CD1c-positive myeloid dendritic cell (primary cell): Measurements from ENCODE around the gene JTB.
A peak's percentile ranks its signal among the peaks of the same experiment; 100 is the strongest.
"Not testable (repeated sequence)": the region's sequence is repeated elsewhere in the genome, so short reads cannot be mapped to it uniquely, and the experiment has no call there.

Source experiments
- DNase-seq: peaks from one replicate; pipeline ENCODE4 v3.0.0-alpha.2; 2016; ENCODE audit errors: extremely low spot score

JTB gene

GRCh38 chr1:153977250-153978240 lies at the start of gene JTB:
TSS of gene JTB (minus strand) at chr1:153977674. CDS start at chr1:153977252, 422 bp downstream.
- peak; percentile 92 for DNase-seq

DNA sequence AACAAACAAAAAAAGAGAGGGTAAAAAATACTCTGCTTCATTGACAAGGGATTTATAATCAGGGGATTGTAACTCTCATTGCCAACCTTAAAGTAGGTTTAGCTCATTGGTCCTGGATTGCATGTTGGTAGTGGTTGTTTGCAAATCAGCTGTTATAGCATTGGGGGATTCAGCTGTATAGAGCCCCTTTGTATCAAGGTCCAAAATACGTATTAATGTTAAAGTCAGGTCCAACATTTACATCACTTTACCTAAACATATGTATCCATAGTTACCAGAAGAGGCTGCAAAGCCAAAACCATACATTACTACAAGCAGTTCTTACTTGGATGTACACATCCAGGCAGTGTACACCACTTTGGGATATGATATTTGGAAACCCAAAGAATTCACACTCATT lies 42.5 kb upstream of the JTB start:
- no peak for DNase-seq

DNA sequence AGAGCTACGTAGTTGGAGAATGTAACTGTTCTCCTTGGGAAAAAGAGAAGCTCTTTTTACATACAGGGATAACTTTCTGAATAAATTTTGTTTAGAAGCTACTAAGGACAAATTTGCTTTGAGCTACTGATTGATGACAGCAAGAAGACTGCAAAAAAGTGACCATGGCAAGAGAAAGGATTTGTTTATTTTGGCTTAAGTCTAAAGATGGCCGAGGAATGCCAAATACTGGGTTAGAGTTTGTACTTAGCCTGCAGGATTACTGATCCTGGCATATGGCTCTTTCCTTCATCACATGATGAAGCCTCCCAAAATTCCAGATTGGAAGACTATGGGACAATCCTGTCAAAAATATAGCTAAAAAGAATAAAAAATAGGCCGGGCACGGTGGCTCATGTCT lies 41.8 kb upstream of the JTB start:
- DNase-seq: no peak

GRCh38 chr1:154014154-154014907 lies 36.9 kb upstream of the JTB start:
- no peak for DNase-seq

DNA sequence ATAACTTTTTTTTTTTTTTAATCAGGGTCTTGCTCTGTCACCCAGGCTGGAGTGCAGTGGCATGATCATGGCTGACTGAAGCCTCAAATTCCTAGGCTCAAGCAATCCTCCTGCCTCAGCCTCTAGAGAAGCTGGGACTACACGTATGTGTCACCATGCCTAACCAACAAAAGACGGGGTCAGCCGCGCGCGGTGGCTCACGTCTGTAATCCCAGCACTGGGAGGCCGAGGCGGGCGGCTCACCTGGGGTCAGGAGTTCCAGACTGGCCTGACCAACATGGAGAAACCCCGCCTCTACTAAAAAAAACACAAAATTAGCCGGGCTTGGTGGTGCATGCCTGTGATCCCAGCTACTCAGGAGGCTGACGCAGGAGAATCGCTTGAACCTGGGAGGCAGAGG lies 35.1 kb upstream of the JTB start:
- not testable (repeated sequence) for DNase-seq

DNA sequence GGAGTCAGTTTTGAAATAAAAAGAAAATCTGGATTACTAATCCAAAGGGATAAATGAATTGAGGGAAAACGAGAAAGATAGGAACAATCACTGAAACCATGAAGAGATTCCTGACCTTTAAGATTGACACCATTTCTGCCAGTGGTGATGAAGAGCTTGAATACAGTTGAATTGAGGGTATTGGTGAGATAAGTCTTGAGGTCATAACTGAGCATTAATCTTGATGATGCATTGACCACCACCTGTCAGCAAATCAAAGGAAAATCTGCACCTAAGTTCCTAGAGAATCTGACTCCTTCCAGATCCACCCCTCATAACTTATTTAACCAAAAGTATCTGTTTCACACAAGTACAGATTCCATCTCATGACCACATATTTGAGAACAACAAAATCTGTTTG lies 34.7 kb upstream of the JTB start:
- DNase-seq: no peak

DNA sequence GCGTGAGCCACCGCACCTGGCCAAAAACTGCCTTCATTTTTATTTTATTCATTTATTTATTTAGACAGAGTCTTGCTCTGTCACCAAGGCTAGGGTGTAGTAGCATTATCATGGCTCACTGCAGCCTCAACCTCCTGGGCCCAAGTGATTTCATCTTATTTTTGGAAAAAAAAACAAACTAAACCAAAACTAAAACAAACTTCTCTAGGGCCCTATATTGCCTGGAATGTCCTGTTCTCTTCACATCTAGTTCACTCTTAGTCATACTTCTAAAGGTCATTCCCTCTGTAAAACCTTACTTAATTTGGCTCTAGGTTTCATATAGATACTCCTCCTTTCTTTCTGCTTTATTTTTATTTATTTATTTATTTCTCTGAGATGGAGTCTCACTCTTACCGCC lies 28.7 kb upstream of the JTB start:
- no peak for DNase-seq

- no peak for DNase-seq
These were observed 22.9 kb upstream of the JTB start for GRCh38 chr1:154000420-154000819.

GRCh38 chr1:153996882-153997281 lies 19.4 kb upstream of the JTB start:
- not testable (repeated sequence) for DNase-seq

DNA sequence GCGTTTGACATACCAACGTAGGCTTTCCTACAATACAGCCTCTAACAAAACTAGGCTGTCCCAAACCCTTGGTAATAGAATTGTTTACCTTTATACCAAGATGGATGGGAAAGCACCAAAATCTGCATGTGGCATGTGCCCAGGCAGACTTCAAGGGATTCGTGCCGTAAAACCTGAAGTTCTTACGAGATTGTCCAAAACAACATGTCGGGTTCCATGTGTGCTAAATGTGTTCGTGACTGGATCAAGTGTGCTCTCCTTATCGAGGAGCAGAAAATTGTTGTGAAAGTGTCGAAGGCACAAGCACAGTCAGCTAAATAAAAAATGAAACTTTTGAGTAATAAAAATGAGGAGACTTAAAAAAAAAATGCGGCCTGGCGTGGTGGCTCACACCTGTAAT lies 18.2 kb upstream of the JTB start:
- DNase-seq: no peak

DNA sequence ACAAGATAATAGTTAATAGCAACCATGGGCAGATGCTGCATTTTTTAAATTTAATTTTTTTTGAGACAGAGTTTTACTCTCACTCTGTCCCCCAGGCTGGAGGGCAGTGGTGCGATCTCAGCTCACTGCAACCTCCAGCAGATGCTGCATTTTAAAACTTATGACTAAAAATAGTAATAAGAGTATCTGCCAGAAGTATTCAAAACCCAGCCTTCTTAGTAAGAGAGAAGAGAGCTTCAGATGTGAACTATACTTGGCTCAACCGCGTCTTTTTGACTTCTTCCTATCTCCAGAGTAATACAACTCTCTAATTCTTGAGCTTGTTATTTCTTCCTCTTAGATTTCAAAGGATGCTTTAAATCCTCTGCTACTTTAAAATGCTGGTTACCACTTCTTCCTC lies 17.7 kb upstream of the JTB start:
- no peak for DNase-seq

DNA sequence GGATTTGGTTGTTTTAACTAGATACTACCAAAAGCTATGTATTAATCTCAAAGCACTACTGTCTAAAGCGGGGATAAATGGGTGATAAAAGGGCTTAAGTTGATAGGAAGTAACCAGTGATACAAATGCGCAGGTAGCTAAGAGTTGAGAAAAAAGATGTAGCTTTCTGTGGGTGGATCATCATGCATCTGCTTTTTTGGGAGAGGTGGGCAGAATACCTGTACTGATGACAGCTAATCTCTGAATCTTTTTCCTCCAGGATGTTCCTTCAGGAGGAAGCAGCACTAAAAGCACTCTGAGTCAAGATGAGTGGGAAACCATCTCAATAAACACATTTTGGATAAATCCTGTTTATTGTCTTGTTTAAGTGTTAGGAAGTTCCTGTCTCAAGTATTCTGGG lies 14.3 kb upstream of the JTB start:
- DNase-seq: no peak

DNA sequence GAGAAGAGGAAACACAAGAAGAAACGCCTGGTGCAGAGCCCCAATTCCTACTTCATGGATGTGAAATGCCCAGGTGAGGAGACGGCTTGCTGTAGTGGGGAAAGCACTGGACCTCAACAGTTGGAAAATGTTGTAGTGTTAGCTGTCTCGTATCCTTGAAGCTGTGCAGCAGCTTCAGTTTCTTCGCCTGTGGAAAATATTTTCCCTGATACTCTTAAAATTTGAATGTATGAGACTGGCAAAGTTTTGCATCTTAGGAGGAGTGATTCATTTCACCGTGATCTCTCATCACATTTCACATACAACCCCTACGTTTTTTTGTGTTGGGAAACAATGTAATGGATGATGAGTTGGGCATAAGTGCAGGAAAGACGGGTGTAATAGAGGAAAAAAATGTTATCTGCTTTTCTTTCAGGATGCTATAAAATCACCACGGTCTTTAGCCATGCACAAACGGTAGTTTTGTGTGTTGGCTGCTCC lies 13.7 kb upstream of the JTB start:
- no peak for DNase-seq

- DNase-seq: peak; percentile 97
These were observed 13.1 kb upstream of the JTB start, which contains the start of gene RPS27 for GRCh38 chr1:153990468-153991150. TSS of gene RPS27 (plus strand) at chr1:153990762. CDS start at chr1:153990797, 35 bp downstream.

- no peak for DNase-seq
These were observed 10.1 kb upstream of the JTB start for GRCh38 chr1:153987621-153988020.

- peak; percentile 72 for DNase-seq
These were observed 8.7 kb upstream of the JTB start, which contains the start of gene RAB13 for GRCh38 chr1:153985941-153986761. TSS of gene RAB13 (minus strand) at chr1:153986339. CDS start at chr1:153986236, 103 bp downstream.

- peak; percentile 51 for DNase-seq
These were observed 8.0 kb upstream of the JTB start for GRCh38 chr1:153985341-153985912.

DNA sequence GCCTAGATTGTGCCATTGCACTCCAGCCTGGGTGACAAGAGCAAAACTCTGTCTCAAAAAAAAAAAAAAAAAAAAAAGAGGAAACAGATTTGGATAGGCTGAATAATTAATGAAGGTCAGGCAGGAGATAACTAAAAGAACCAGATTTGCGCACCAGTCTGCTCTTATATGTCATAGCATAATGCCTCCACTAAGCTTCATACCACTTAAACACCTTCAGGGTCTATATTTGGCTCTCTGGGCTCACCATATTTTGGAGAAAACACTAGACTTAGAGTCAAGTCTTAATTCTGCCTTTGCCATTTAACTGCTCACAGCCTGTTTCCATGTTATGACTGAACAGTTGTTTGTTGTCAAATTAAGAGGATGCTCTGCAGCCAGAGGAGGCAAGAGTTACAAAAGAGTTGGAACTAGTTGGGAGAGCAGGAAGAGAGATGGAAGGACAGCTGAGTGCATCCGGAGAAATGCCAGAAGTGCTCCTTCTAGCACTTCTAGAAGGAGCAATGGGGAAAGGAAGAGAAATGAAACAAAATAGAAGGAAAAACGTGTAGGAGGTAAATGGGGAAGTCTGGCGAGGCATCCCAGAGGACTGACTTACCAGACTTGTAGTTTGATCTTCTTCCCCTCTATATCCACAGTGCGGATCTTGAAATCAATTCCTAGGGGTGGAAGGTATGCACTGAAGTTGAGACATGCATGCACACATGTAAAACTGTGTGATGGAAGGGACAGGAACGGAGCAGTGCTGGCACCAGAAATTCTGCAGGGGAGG lies 6.8 kb upstream of the JTB start:
- peak; percentile 61 for DNase-seq

DNA sequence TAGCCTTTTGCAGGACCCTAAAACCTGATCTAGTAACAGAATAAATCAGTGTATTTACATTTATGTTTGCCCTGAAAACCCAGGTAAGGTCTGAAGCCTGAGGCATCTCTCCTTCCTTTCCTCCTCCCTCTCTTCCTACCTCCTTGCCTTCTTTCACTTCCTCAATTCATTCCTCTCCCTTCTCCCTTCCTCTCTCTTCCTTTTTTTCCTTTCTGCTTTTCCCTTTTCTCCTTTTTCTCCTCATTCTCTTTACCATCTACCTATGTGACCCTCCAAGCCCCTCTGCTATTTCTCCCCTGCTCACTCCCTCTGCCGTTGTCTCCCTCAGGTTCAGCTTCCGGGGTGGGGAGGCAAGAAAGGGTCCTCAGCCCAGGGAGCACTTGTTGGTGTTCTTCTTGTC lies 4.3 kb upstream of the JTB start:
- not testable (repeated sequence) for DNase-seq

DNA sequence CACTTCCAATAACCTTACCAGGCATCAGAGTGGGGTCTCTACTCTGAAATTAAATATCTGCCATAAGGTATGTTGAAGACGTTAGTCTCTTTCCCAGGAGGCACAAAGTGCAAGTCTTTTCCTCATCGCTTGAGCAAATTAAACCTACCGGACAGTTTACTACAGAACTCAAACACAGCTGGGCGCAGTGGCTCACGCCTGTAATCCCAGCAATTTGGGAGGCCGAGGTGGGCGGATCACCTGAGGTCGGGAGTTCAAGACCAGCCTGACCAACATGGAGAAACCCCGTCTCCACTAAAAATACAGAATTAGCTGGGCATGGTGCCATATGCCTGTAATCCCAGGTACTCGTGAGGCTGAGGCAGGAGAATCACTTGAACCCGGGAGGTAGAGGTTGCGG lies 1.6 kb upstream of the JTB start:
- not testable (repeated sequence) for DNase-seq
